ENCODE data around the gene UACA. TPM values are rescaled to one million over a fixed set of nuclear protein-coding genes. Genes with fewer than 3 reads are reported as not detected.

The UACA gene
- total RNA-seq, 1 donor from 2014 or later: 35.7 TPM

- H3K4me1 ChIP-seq: peaks cover 41% of the 10 kb centered on the region
- no peak for TF ChIP-seq CTCF (IDR thresholded peaks at IDR 0.05)
- DNase-seq (no peak), ATAC-seq (no peak)
- H3K9me3 ChIP-seq: no peaks in the 10 kb centered on the region
- no peaks in the 10 kb centered on the region for H3K36me3 ChIP-seq
- H3K4me3 ChIP-seq: no peak overlapping the region
- H3K27me3 ChIP-seq (ENCODE audit: low read depth): peaks cover 6% of the 10 kb centered on the region
- intact Hi-C loops (cut with DNase I): no loop called here
- H3K27ac ChIP-seq: no peak overlapping the region
Measured at GRCh38 chr15:70757627-70758026, 5.7 kb downstream of the UACA start.

GRCh38 chr15:70754862-70755261 lies 8.5 kb downstream of the UACA start:
- Histone ChIP-seq H3K9me3 (no peaks in the 10 kb centered on the region), H3K27me3 (ENCODE audit: low read depth) (peaks cover 3% of the 10 kb centered on the region), H3K4me1 (peaks cover 51% of the 10 kb centered on the region), H3K36me3 (no peaks in the 10 kb centered on the region), H3K27ac (no peak overlapping the region), H3K4me3 (no peak overlapping the region)
- intact Hi-C loops (cut with DNase I): no loop called here
- TF ChIP-seq CTCF (IDR thresholded peaks at IDR 0.05): no peak
- ATAC-seq (no peak), DNase-seq (no peak)

- DNase-seq (no peak), ATAC-seq (no peak)
- no peaks in the 10 kb centered on the region for H3K27me3 ChIP-seq (ENCODE audit: low read depth)
- no peak overlapping the region for H3K27ac ChIP-seq
- H3K9me3 ChIP-seq: no peaks in the 10 kb centered on the region
- H3K4me1 ChIP-seq: peaks cover 41% of the 10 kb centered on the region
- no peak for TF ChIP-seq CTCF (IDR thresholded peaks at IDR 0.05)
- intact Hi-C loops (cut with DNase I): no loop called here
- H3K36me3 ChIP-seq: no peaks in the 10 kb centered on the region
- H3K4me3 ChIP-seq: no peak overlapping the region
Measured at GRCh38 chr15:70753101-70753829, 10.1 kb downstream of the UACA start.

GRCh38 chr15:70752193-70752635 lies 11.1 kb downstream of the UACA start:
- Histone ChIP-seq H3K27ac (peak overlapping the region; percentile 44), H3K4me1 (peaks cover 40% of the 10 kb centered on the region), H3K27me3 (ENCODE audit: low read depth) (no peaks in the 10 kb centered on the region), H3K4me3 (no peak overlapping the region), H3K9me3 (no peaks in the 10 kb centered on the region), H3K36me3 (no peaks in the 10 kb centered on the region)
- intact Hi-C loops (cut with DNase I): no loop called here
- ATAC-seq (peak in 1 of 2 donors; percentile 48), DNase-seq (no peak)
- TF ChIP-seq CTCF (IDR thresholded peaks at IDR 0.05): no peak

- intact Hi-C loops (cut with DNase I): no loop called here
- peaks cover 35% of the 10 kb centered on the region for H3K4me1 ChIP-seq
- no peaks in the 10 kb centered on the region for H3K36me3 ChIP-seq
- H3K4me3 ChIP-seq: no peak overlapping the region
- no peak overlapping the region for H3K27ac ChIP-seq
- H3K27me3 ChIP-seq (ENCODE audit: low read depth): no peaks in the 10 kb centered on the region
- no peak for ATAC-seq
- no peak for DNase-seq
- no peaks in the 10 kb centered on the region for H3K9me3 ChIP-seq
- TF ChIP-seq CTCF (IDR thresholded peaks at IDR 0.05): no peak
Measured at GRCh38 chr15:70750203-70750869, 13.0 kb downstream of the UACA start.
